Thyroid gland (tissue), 4 donors: ENCODE data around the gene UBQLN4. TPM values are rescaled to one million over a fixed set of nuclear protein-coding genes. Genes with fewer than 3 reads are reported as not detected.
A peak's percentile ranks its signal among the peaks of the same experiment; 100 is the strongest.

Experiments used
- DNase-seq, 2 donors: peaks; one replicate each; pipeline ENCODE4 v3.0.0-alpha.2; 2019
- H3K27ac ChIP-seq, 3 donors: fragments of 200-600 bp; sonication (generic); 1 replicate in 2 of 3; 2 replicates in 1 of 3; pipeline ENCODE4 v1.5.1; 2016 to 2019; ENCODE audit warnings: mild to moderate bottlenecking in 1 of 3, moderate library complexity in 1 of 3
- H3K27me3 ChIP-seq: fragments of 200-600 bp; sonication (generic); one replicate; pipeline ENCODE4 v1.5.1; 2019
- H3K36me3 ChIP-seq, 2 donors: fragments of 200-600 bp; sonication (generic); one replicate each; pipeline ENCODE4 v1.5.1; 2016 to 2019
- H3K4me1 ChIP-seq, 2 donors: fragments of 200-600 bp; sonication (generic); one replicate each; pipeline ENCODE4 v1.5.1; 2017 to 2019
- H3K4me3 ChIP-seq, 3 donors: fragments of 200-600 bp; sonication (generic); replicated peaks in 1 of 3; 1 replicate in 2 of 3; 2 replicates in 1 of 3; pipeline ENCODE4 v1.5.1; 2016; ENCODE audit warnings: mild to moderate bottlenecking in 1 of 3
- H3K9me3 ChIP-seq: fragments of 200-600 bp; sonication (generic); one replicate; pipeline ENCODE4 v1.5.1; 2017
- POLR2A ChIP-seq, 2 donors: fragments of 450-650 bp; IDR thresholded peaks; one replicate each; pipeline ENCODE4 v1.6.1; 2017; ENCODE audit warnings: antibody characterized with exemption in 2 of 2, mild to moderate bottlenecking in 2 of 2, moderate library complexity in 1 of 2
- WGBS, 2 donors: methylation state at CpG; one replicate each; pipeline ENCODE4 v1.1.5; 2017; 5-methylcytosine and 5-hydroxymethylcytosine counted together
- intact Hi-C: fragments of 100-400 bp; cut with DNase I; formaldehyde crosslinking; loops from one replicate; pipeline ENCODE4 v1.15.1; 2023
- total RNA-seq, 4 donors: library from RNA; depleted of rRNA; stranded (reverse); fragments of >200 nt; gene quantifications; one replicate each; pipeline ENCODE4 v1.2.3, GENCODE V29; 2016
- TF ChIP-seq, protein P1 (sequence below), 6 experiments: fragments of 200-600 bp in 3 of 6; fragments of 450-650 bp in 3 of 6; sonication (generic) in 3 of 6; IDR thresholded peaks; one replicate each; pipeline ENCODE4 v1.5.1; 2016 to 2019; ENCODE audit warnings: antibody characterized with exemption in 6 of 6, mild to moderate bottlenecking in 2 of 6, inconsistent platforms in 1 of 6, moderate library complexity in 1 of 6

Gene UBQLN4
- total RNA-seq, 4 donors from 2014 or later = 10.8 to 18.8 (median 16.9) TPM

DNA sequence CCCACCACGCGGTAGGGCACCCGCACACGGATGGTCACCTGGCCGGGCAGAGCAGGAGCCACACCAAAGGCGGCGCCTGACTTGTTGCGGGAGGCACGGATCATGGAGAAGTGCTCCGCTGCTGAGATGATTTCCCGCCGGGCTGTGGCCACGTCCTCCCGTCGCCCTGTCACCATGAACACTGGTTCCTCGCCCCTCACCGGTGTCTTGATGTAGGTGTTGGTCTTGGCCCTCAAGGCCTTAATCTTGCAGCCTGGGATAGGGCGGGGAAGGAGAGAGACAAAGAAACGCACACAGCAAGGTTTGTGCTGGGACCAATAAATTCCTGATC lies 23.8 kb upstream of the UBQLN4 start:
- no peak overlapping the region for H3K4me3 ChIP-seq
- intact Hi-C loops = no loop called here
- H3K27ac ChIP-seq = no peak overlapping the region
- TF ChIP-seq POLR2A (IDR thresholded peaks at IDR 0.05) = no peak
- TF ChIP-seq, protein P1, sequence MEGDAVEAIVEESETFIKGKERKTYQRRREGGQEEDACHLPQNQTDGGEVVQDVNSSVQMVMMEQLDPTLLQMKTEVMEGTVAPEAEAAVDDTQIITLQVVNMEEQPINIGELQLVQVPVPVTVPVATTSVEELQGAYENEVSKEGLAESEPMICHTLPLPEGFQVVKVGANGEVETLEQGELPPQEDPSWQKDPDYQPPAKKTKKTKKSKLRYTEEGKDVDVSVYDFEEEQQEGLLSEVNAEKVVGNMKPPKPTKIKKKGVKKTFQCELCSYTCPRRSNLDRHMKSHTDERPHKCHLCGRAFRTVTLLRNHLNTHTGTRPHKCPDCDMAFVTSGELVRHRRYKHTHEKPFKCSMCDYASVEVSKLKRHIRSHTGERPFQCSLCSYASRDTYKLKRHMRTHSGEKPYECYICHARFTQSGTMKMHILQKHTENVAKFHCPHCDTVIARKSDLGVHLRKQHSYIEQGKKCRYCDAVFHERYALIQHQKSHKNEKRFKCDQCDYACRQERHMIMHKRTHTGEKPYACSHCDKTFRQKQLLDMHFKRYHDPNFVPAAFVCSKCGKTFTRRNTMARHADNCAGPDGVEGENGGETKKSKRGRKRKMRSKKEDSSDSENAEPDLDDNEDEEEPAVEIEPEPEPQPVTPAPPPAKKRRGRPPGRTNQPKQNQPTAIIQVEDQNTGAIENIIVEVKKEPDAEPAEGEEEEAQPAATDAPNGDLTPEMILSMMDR (IDR thresholded peaks at IDR 0.05) = no peak
- H3K27me3 ChIP-seq = no peaks in the 10 kb centered on the region
- no peak for DNase-seq
- no peaks in the 10 kb centered on the region for H3K36me3 ChIP-seq
- no peaks in the 10 kb centered on the region for H3K9me3 ChIP-seq
- peaks cover 3 to 18% of the 10 kb centered on the region in 2 donors for H3K4me1 ChIP-seq
- WGBS, 2 donors = 90 to 93% methylated on average over 2 to 18 of the region's 19 CpGs

DNA sequence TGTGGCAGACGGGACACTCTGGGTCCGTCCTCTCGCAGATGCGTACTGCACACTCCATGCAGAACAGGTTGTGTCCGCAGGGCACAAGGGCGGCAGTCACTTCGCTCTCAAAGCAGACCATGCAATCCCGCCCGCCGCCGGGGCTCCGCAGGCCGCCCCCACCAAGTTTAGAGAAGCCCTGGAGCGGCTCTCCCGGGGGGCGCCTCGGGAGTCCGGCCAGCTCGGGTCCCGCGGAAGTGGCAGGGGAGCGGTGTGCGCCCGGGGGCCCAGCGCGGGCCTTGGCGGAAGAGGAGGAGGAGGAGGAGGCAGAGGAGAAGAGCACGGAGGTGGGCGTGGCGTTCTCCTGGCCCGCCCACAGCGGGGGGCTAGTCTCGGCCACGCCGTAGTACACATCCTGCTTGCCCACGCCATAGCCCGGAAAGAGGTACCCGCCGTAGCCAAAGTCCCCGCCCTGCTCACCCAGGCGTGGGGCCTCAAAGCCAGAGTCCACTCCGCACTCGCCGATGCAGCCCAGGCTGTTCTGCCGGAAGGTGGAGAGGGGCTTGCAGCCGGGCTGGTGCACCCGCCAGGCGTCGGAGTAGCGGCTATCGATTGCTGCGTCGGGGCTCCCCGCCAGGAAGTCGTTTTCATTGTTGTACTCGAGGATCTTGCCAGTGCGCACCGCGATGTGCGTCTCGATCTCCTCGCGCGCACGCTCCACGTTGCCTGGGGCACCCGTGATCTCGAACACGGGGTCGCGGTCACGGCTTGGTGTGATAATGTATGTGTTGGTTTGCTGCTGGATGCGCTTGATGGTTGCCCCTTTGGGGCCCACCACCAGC lies 23.2 kb upstream of the UBQLN4 start:
- TF ChIP-seq POLR2A (IDR thresholded peaks at IDR 0.05) = peak in 1 of 2 donors; percentile 35
- TF ChIP-seq, protein P1 (IDR thresholded peaks at IDR 0.05) = no peak
- Histone ChIP-seq H3K27ac (peak overlapping the region in 2 of 3 donors; percentile 17 to 38), H3K36me3 (no peaks in the 10 kb centered on the region), H3K9me3 (no peaks in the 10 kb centered on the region), H3K27me3 (no peaks in the 10 kb centered on the region), H3K4me3 (peak overlapping the region in 1 of 3 donors; percentile 32), H3K4me1 (peaks cover 0 to 18% of the 10 kb centered on the region in 2 donors)
- intact Hi-C loops = no loop called here
- peak; percentile 47 to 64 for DNase-seq
- 27 to 57% methylated on average over 28 to 53 of the region's 73 CpGs for WGBS, 2 donors

DNA sequence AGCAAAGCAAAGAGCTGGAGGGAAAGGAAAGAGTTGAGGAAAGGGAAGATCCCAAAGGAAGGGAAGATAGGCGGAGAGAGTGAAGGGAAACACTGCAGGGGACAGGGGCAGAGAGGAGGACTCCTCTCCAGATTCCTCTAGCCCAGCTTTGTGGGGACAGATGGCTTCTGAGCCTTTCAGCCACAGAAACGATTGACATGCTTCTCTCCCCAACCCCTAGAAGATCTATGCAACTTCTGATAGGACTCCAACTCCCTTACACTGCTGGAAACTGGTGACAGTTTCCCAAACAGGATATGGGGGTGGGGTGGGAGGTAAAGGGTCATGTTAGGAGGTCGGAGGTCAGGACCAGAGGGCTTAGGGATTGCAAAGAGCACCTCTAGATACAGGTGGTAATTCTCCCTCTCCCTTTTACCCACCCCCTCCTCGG lies 22.2 kb upstream of the UBQLN4 start:
- H3K4me3 ChIP-seq = no peak overlapping the region
- no peaks in the 10 kb centered on the region for H3K27me3 ChIP-seq
- no peak overlapping the region for H3K27ac ChIP-seq
- TF ChIP-seq, protein P1 (IDR thresholded peaks at IDR 0.05) = no peak
- no peak for TF ChIP-seq POLR2A (IDR thresholded peaks at IDR 0.05)
- H3K9me3 ChIP-seq = no peaks in the 10 kb centered on the region
- intact Hi-C loops = no loop called here
- WGBS, 2 donors = 55 to 72% methylated on average over 4 of the region's 4 CpGs
- no peak for DNase-seq
- H3K36me3 ChIP-seq = no peaks in the 10 kb centered on the region
- H3K4me1 ChIP-seq = peaks cover 0 to 13% of the 10 kb centered on the region in 2 donors

DNA sequence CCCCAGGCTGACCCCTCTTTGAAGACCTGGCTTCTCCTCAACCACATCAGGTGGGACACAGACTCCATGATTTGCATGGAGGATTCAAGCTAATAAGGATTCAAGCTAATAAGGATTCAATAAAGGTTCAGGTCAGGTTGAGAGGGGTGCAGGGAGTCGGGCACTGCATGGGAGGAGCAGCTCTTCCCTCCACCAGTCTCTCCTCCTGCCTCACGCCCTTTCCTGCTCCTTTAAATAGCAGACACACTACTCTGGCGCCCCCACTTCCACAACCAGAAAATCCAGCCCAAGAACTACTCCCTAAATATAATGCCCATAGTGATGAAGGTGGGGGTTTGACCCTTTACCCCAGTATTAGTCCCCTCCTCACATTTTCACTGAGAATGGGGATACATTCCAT lies 21.6 kb upstream of the UBQLN4 start:
- no peak for TF ChIP-seq POLR2A (IDR thresholded peaks at IDR 0.05)
- TF ChIP-seq, protein P1 (IDR thresholded peaks at IDR 0.05) = no peak
- Histone ChIP-seq H3K4me3 (no peak overlapping the region), H3K27ac (no peak overlapping the region), H3K9me3 (no peaks in the 10 kb centered on the region), H3K4me1 (peaks cover 0 to 13% of the 10 kb centered on the region in 2 donors), H3K36me3 (no peaks in the 10 kb centered on the region), H3K27me3 (no peaks in the 10 kb centered on the region)
- intact Hi-C loops = no loop called here
- 57 to 62% methylated on average over 3 of the region's 3 CpGs for WGBS, 2 donors
- no peak for DNase-seq

DNA sequence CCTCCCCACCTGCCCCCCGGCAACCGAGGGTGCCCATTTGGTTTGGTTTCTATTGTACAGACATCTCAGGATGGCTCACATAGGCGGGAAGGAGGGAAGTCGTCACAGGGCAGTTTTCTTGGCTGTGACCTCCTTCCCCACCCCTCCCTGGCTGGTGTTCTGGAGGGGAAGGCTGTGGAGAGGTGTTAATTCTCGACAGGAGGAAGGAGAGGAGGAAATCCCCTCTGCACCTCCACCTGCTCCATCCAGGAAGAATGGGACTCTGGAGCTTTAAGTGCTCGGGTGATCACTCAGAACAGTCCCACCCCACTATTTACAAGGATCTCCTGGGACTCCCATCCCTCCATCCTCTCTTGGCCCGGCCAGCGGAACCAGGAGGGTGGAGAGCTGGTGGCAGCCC lies 21.1 kb upstream of the UBQLN4 start:
- H3K27me3 ChIP-seq = no peaks in the 10 kb centered on the region
- H3K9me3 ChIP-seq = no peaks in the 10 kb centered on the region
- peaks cover 0 to 13% of the 10 kb centered on the region in 2 donors for H3K4me1 ChIP-seq
- TF ChIP-seq, protein P1 (IDR thresholded peaks at IDR 0.05) = no peak
- no peak for TF ChIP-seq POLR2A (IDR thresholded peaks at IDR 0.05)
- no peak overlapping the region for H3K27ac ChIP-seq
- no peak overlapping the region for H3K4me3 ChIP-seq
- H3K36me3 ChIP-seq = peaks cover 0 to 2% of the 10 kb centered on the region in 2 donors
- 65 to 73% methylated on average over 8 of the region's 8 CpGs for WGBS, 2 donors
- intact Hi-C loops = no loop called here
- no peak for DNase-seq
